ENCODE data around the gene SRXN1. TPM values are rescaled to one million over a fixed set of nuclear protein-coding genes. Genes with fewer than 3 reads are reported as not detected.

SRXN1 gene
- total and polyA plus RNA-seq, 5 donors from 2014 or later: 3.2 to 15.1 (median 12.7) TPM

DNA sequence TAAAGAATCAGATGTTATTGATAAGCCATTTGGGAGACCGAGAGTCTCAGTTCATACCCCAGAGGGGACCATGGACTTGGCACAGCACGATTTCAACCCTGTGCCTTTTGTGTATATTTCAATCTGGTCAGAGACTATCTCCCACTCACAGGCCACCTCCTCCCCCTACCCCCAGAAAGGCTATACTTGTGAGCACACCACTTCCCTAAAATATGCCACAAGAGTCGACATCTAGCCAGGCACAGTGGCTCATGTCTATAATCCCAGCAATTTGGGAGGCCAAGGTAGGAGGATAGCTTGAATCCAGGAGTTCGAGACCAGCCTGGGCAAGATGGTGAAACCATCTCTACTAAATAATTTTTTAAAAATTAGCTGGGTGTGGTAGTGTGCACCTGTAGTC lies 29.3 kb downstream of the SRXN1 start:
- H3K4me3 ChIP-seq (ENCODE audit: low read depth, low read length): no peak overlapping the region
- no peaks in the 10 kb centered on the region for H3K36me3 ChIP-seq (ENCODE audit: control insufficient read depth, insufficient read depth, low read length)
- H3K27me3 ChIP-seq (ENCODE audit: control insufficient read depth, insufficient read depth, low read length): no peaks in the 10 kb centered on the region
- H3K4me1 ChIP-seq (ENCODE audit: control insufficient read depth, insufficient read depth, low read length, poor library complexity, severe bottlenecking): no peaks in the 10 kb centered on the region
- DNase-seq (no peak), ATAC-seq (ENCODE audit: low read depth in 2 of 2) (no peak)
- H3K27ac ChIP-seq (ENCODE audit: insufficient read depth, low read length, poor library complexity, severe bottlenecking): no peak overlapping the region
- no peaks in the 10 kb centered on the region for H3K36me3 Mint-ChIP-seq
- peaks cover 16% of the 10 kb centered on the region for H3K27me3 Mint-ChIP-seq
- no peaks in the 10 kb centered on the region for H3K4me1 Mint-ChIP-seq
- no peak overlapping the region for H3K27ac Mint-ChIP-seq
- H3K9me3 Mint-ChIP-seq: peaks cover 0 to 6% (median 2%) of the 10 kb centered on the region in 7 donors
- H3K9me3 ChIP-seq (ENCODE audit: control insufficient read depth in 2 of 2, low read length in 2 of 2): no peaks in the 10 kb centered on the region
- no peak overlapping the region for H3K4me3 Mint-ChIP-seq

DNA sequence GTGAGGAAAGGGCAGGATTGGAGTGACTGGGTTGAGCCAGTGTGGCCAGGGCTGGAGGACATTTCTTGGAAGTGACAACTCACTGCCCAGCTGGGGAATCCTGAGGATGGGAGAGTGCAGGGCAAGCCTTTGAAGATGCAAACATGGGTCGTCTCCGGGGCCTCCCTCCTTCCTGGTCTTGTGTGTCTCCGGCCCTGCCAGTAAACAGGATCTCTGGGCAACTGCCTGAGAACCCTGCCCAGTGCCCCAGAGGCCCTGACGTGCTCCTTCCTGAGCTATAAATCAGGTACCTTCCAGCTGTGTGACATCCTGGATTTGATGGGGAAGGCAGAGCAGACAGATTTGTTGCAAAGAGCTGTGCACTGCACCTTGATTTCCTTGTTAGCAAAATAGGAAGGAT lies 30.0 kb downstream of the SRXN1 start:
- Histone ChIP-seq H3K9me3 (ENCODE audit: control insufficient read depth in 2 of 2, low read length in 2 of 2) (peaks cover 0 to under 1% of the 10 kb centered on the region in 2 experiments), H3K36me3 (ENCODE audit: control insufficient read depth, insufficient read depth, low read length) (no peaks in the 10 kb centered on the region), H3K4me3 (ENCODE audit: low read depth, low read length) (no peak overlapping the region), H3K27ac (ENCODE audit: insufficient read depth, low read length, poor library complexity, severe bottlenecking) (no peak overlapping the region), H3K4me1 (ENCODE audit: control insufficient read depth, insufficient read depth, low read length, poor library complexity, severe bottlenecking) (no peaks in the 10 kb centered on the region), H3K27me3 (ENCODE audit: control insufficient read depth, insufficient read depth, low read length) (no peaks in the 10 kb centered on the region)
- no peak for DNase-seq
- Mint-ChIP-seq H3K9me3 (peaks cover 0 to 9% (median 4%) of the 10 kb centered on the region in 7 donors), H3K27ac (no peak overlapping the region), H3K27me3 (peaks cover 16% of the 10 kb centered on the region), H3K4me1 (no peaks in the 10 kb centered on the region), H3K36me3 (no peaks in the 10 kb centered on the region), H3K4me3 (no peak overlapping the region)
- no peak for ATAC-seq (ENCODE audit: low read depth in 2 of 2)

DNA sequence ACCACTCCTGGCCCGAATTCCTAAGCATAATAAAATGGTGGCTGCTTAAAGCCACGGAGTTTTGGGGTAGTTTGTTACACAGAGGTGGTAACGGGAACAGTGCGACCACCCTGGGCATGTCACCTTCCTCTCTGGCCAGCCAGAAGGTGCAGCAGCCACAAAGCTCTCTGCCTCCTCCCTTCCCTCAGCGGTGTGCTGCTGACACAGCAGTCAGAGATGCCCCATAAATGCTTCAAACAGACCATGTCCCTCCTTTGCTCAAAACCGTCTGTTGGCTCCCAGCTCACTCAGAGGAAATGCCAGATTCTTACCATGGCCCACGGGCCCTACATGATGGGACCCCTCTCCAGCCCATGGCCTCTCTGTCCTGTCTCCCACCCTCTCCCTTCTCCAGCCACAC lies 30.8 kb downstream of the SRXN1 start:
- Mint-ChIP-seq H3K9me3 (peaks cover 0 to 15% (median 5%) of the 10 kb centered on the region in 7 donors), H3K27me3 (peaks cover 24% of the 10 kb centered on the region), H3K4me1 (no peaks in the 10 kb centered on the region), H3K36me3 (no peaks in the 10 kb centered on the region), H3K4me3 (no peak overlapping the region), H3K27ac (no peak overlapping the region)
- ATAC-seq (ENCODE audit: low read depth in 2 of 2): no peak
- H3K9me3 ChIP-seq (ENCODE audit: control insufficient read depth in 2 of 2, low read length in 2 of 2): peaks cover 0 to 2% of the 10 kb centered on the region in 2 experiments
- H3K4me3 ChIP-seq (ENCODE audit: low read depth, low read length): no peak overlapping the region
- no peaks in the 10 kb centered on the region for H3K4me1 ChIP-seq (ENCODE audit: control insufficient read depth, insufficient read depth, low read length, poor library complexity, severe bottlenecking)
- no peak for DNase-seq
- H3K27ac ChIP-seq (ENCODE audit: insufficient read depth, low read length, poor library complexity, severe bottlenecking): no peak overlapping the region
- H3K36me3 ChIP-seq (ENCODE audit: control insufficient read depth, insufficient read depth, low read length): no peaks in the 10 kb centered on the region
- H3K27me3 ChIP-seq (ENCODE audit: control insufficient read depth, insufficient read depth, low read length): no peaks in the 10 kb centered on the region

DNA sequence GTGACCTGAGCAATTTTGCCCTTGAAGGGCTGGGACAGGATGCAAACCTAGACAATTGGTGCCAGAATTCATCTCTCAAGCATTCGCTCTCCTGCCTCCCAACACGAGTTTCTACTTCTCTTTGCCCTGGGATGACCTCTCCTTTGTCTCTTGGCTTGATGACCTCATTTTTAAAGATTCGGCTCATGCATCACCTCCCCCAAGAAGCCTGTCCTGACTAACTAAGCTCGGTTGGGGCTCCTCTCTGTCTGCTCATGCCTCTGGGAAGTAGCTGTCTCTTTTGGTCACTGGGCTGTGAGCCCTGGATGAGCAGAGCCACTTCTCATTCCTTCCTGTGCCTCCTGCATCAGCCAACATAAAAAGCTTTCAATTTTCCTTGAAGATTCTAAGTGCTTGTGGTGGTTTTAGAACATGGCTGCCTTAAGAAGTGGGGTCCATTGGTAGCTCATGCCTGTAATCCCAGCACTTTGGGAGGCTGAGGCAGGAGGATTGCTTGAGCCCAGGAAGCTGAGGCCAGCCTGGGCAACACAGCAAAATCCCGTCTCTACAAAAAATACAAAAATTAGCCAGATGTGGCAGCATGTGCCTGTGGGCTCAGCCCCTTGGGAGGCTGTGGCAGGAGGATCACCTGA lies 31.8 kb downstream of the SRXN1 start:
- peaks cover 24% of the 10 kb centered on the region for H3K27me3 Mint-ChIP-seq
- H3K27ac Mint-ChIP-seq: no peak overlapping the region
- no peaks in the 10 kb centered on the region for H3K4me1 Mint-ChIP-seq
- H3K36me3 Mint-ChIP-seq: no peaks in the 10 kb centered on the region
- H3K27ac ChIP-seq (ENCODE audit: insufficient read depth, low read length, poor library complexity, severe bottlenecking): no peak overlapping the region
- no peak overlapping the region for H3K4me3 Mint-ChIP-seq
- H3K4me3 ChIP-seq (ENCODE audit: low read depth, low read length): no peak overlapping the region
- peaks cover 0 to 15% (median 5%) of the 10 kb centered on the region in 7 donors for H3K9me3 Mint-ChIP-seq
- no peaks in the 10 kb centered on the region for H3K4me1 ChIP-seq (ENCODE audit: control insufficient read depth, insufficient read depth, low read length, poor library complexity, severe bottlenecking)
- peaks cover 0 to 2% of the 10 kb centered on the region in 2 experiments for H3K9me3 ChIP-seq (ENCODE audit: control insufficient read depth in 2 of 2, low read length in 2 of 2)
- no peak for DNase-seq
- peaks cover 3% of the 10 kb centered on the region for H3K27me3 ChIP-seq (ENCODE audit: control insufficient read depth, insufficient read depth, low read length)
- H3K36me3 ChIP-seq (ENCODE audit: control insufficient read depth, insufficient read depth, low read length): no peaks in the 10 kb centered on the region
- ATAC-seq (ENCODE audit: low read depth in 2 of 2): no peak

DNA sequence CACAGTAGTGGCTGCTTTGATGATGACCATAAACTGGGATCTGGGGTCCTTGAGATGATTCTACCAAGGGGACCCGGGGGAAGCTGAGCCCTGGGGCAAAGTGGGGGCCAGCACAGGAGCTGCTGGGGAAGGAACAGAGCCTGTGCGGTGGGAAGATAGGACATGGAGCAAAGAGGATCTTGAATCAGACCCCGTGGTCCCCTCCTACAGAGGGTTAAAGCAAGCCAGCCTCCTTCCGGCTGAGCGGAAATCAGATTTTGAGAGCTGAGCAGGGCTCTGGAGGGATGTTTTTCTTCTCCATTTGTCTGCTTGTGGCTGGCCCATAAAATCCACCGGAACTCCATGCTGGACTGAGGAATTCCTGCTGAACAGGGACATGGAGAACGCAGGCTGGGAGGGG lies 32.8 kb downstream of the SRXN1 start:
- peaks cover 27% of the 10 kb centered on the region for H3K27me3 Mint-ChIP-seq

GRCh38 chr20:618980-619379 lies 34.0 kb downstream of the SRXN1 start:
- no peaks in the 10 kb centered on the region for H3K36me3 Mint-ChIP-seq
- DNase-seq: no peak
- peaks cover 0 to 2% of the 10 kb centered on the region in 2 experiments for H3K9me3 ChIP-seq (ENCODE audit: control insufficient read depth in 2 of 2, low read length in 2 of 2)
- no peak overlapping the region for H3K4me3 Mint-ChIP-seq
- no peak overlapping the region for H3K27ac ChIP-seq (ENCODE audit: insufficient read depth, low read length, poor library complexity, severe bottlenecking)
- no peaks in the 10 kb centered on the region for H3K36me3 ChIP-seq (ENCODE audit: control insufficient read depth, insufficient read depth, low read length)
- no peaks in the 10 kb centered on the region for H3K4me1 Mint-ChIP-seq
- peaks cover 3% of the 10 kb centered on the region for H3K27me3 ChIP-seq (ENCODE audit: control insufficient read depth, insufficient read depth, low read length)
- H3K9me3 Mint-ChIP-seq: peaks cover 0 to 13% (median 7%) of the 10 kb centered on the region in 7 donors
- H3K4me3 ChIP-seq (ENCODE audit: low read depth, low read length): no peak overlapping the region
- no peak overlapping the region for H3K27ac Mint-ChIP-seq
- no peak for ATAC-seq (ENCODE audit: low read depth in 2 of 2)
- no peaks in the 10 kb centered on the region for H3K4me1 ChIP-seq (ENCODE audit: control insufficient read depth, insufficient read depth, low read length, poor library complexity, severe bottlenecking)
- H3K27me3 Mint-ChIP-seq: peaks cover 29% of the 10 kb centered on the region

More for the DNA sequence above, 32.8 kb downstream of the SRXN1 start:
- no peak overlapping the region for H3K27ac Mint-ChIP-seq
- H3K4me3 ChIP-seq (ENCODE audit: low read depth, low read length): no peak overlapping the region
- H3K9me3 ChIP-seq (ENCODE audit: control insufficient read depth in 2 of 2, low read length in 2 of 2): peaks cover 0 to 2% of the 10 kb centered on the region in 2 experiments
- no peak overlapping the region for H3K4me3 Mint-ChIP-seq
- H3K36me3 Mint-ChIP-seq: no peaks in the 10 kb centered on the region
- peaks cover 3% of the 10 kb centered on the region for H3K27me3 ChIP-seq (ENCODE audit: control insufficient read depth, insufficient read depth, low read length)
- H3K4me1 Mint-ChIP-seq: no peaks in the 10 kb centered on the region
- no peaks in the 10 kb centered on the region for H3K36me3 ChIP-seq (ENCODE audit: control insufficient read depth, insufficient read depth, low read length)
- H3K27ac ChIP-seq (ENCODE audit: insufficient read depth, low read length, poor library complexity, severe bottlenecking): no peak overlapping the region
- ATAC-seq (ENCODE audit: low read depth in 2 of 2) (no peak), DNase-seq (no peak)
- peaks cover 0 to 15% (median 7%) of the 10 kb centered on the region in 7 donors for H3K9me3 Mint-ChIP-seq
- no peaks in the 10 kb centered on the region for H3K4me1 ChIP-seq (ENCODE audit: control insufficient read depth, insufficient read depth, low read length, poor library complexity, severe bottlenecking)

DNA sequence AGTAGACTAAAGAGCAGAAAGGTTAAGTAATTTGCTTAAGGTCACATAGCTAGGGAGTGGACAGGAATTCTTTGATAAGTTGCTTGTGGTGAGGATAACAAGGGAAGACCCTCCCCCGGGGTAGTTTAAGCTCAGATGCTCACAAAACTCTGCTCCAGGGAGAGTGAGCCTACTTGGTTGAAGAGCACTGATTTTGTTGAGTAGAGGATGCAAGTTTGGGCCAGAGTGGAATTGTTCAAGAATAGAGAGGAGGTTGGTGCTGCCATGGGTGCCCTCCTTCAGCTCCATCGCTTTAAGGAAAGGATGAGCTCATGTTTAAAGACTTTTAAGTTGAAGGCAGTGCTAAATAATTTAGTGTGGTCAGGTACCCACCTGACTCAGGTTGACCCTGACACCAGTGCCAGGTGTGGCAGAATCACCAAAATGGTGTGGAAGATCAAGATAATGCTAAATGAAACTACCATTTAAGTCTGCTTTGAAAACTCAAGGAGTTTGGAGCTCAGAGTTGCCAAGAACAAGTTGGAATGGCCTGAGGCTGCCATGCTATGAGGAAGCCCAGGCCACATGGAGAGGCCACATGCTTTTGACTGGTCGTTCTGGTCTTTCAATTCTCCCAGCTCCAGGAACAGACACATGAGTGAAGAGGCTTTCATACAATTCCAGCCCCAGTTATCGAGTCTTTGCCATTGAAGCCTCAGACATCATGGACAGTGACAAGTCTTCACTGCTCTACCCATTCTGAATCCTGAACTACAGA lies 34.9 kb downstream of the SRXN1 start:
- peaks cover 3% of the 10 kb centered on the region for H3K27me3 ChIP-seq (ENCODE audit: control insufficient read depth, insufficient read depth, low read length)
- H3K36me3 Mint-ChIP-seq: no peaks in the 10 kb centered on the region
- peaks cover 0 to 13% (median 7%) of the 10 kb centered on the region in 7 donors for H3K9me3 Mint-ChIP-seq
- H3K4me1 ChIP-seq (ENCODE audit: control insufficient read depth, insufficient read depth, low read length, poor library complexity, severe bottlenecking): no peaks in the 10 kb centered on the region
- ATAC-seq (ENCODE audit: low read depth in 2 of 2) (no peak), DNase-seq (no peak)
- peaks cover 0 to 2% of the 10 kb centered on the region in 2 experiments for H3K9me3 ChIP-seq (ENCODE audit: control insufficient read depth in 2 of 2, low read length in 2 of 2)
- no peak overlapping the region for H3K27ac ChIP-seq (ENCODE audit: insufficient read depth, low read length, poor library complexity, severe bottlenecking)
- H3K36me3 ChIP-seq (ENCODE audit: control insufficient read depth, insufficient read depth, low read length): no peaks in the 10 kb centered on the region
- no peak overlapping the region for H3K4me3 ChIP-seq (ENCODE audit: low read depth, low read length)
- H3K4me1 Mint-ChIP-seq: no peaks in the 10 kb centered on the region
- H3K27me3 Mint-ChIP-seq: peaks cover 31% of the 10 kb centered on the region
- no peak overlapping the region for H3K27ac Mint-ChIP-seq
- H3K4me3 Mint-ChIP-seq: no peak overlapping the region
